Raji (cell line): ENCODE results near the gene HINFP.

Source experiments
- POLR2A ChIP-seq: IDR thresholded peaks from 2 replicates; pipeline ENCODE4 v1.6.1; 2011; ENCODE audit warnings: low read depth, low read length, control low read depth; ENCODE audit not compliant: insufficient read depth

Gene HINFP

DNA sequence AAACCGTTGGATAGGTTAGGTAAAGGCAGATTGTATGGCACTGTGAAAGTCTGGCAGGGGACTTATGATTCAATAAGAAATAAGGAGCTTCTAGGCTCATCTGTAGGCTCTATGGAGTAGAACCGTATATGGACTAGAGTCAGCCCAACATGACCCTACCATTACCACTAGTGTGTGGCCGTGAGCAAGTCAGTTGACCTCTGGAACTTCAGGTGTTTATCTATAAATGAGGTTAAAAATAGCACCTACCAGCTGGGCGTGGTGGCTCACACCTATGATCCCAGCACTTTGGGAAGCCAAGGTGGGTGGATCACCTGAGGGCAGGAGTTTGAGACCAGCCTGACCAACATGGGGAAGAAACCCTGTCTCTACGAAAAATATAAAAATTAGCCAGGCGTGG, 4.4 kb downstream of the HINFP start:
- TF ChIP-seq POLR2A: no peak

- 0 out of 2 replicates have a peak, but pooled peaks have one; percentile 24 for TF ChIP-seq POLR2A
These were observed 5.4 kb downstream of the HINFP start for GRCh38 chr11:119126675-119127268.

DNA sequence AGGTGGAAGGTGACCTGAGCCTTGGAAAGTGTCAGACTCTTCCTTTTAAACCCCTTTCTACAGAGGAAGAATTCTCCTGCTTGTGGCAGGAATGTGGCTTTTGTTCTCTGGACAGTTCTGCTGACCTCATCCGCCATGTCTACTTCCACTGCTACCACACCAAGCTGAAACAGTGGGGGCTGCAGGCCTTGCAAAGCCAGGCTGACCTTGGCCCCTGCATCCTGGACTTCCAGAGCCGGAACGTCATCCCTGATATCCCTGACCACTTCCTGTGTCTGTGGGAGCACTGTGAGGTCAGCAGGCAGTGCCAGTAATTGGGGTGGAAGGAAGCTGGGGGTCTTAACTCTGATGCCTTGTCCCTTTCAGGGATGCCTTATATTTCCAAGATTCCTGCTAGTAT, 9.3 kb downstream of the HINFP start:
- TF ChIP-seq POLR2A: no peak

DNA sequence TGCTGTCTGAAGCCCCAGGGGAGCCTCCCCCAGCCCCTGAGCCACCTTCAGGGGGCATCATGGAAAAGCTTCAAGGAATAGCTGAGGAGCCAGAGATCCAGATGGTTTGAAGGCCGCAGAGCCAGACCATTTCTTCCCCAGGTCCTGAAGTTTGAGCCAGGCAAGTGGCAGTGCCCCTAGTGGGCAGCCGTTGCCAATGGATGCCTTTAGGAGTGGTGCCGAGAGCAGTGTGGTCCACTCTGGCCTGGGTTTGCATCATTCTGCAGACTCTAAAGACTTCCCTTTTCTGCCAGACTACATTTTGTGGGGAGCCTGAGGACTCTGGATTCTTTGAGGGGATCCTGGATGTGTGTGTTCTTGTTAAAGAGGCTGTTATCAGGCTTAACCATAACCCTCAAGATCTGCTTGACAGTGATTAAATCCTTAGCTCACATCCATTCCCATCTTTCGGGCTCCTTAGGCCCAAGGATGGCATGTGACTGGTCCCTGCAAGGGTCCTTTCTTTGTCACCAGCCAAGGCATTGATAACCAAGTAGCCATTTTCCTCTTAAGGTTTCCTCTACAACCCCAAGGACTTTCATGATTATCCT, 13.1 kb downstream of the HINFP start:
- TF ChIP-seq POLR2A: no peak

DNA sequence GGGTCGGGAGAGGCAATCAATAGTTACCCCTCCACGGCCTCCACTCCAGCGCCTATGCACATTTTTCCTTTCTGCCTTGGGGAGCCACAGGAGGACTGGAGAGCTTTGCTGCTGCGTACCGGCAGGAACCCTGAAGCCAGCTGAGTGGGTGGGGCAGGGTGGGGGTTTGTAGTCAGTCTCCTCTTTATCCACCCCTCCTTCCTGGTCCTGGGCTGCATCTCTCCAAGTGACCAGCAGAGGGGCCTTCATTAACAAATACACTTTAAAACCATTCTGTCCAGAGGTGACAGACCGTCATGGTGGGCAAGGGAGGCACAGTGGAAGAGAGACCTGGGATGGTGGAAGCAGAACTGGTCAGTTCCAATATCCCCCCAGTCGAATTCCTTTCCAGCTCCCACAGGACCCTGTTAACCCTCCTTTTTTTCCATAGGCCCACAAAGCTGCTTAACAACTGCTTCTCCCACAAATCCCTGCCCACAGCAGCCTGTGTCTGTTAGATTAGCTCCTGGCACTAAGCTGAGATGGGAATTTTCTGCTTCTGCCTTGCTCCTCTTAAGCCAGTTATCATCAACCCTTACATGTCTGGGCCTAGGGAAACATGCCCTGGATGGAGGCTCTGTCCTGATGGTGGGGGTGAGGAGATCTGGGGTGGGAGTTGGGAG, 23.6 kb downstream of the HINFP start:
- TF ChIP-seq POLR2A: no peak

GRCh38 chr11:119145551-119145950, 24.2 kb downstream of the HINFP start:
- no peak for TF ChIP-seq POLR2A

DNA sequence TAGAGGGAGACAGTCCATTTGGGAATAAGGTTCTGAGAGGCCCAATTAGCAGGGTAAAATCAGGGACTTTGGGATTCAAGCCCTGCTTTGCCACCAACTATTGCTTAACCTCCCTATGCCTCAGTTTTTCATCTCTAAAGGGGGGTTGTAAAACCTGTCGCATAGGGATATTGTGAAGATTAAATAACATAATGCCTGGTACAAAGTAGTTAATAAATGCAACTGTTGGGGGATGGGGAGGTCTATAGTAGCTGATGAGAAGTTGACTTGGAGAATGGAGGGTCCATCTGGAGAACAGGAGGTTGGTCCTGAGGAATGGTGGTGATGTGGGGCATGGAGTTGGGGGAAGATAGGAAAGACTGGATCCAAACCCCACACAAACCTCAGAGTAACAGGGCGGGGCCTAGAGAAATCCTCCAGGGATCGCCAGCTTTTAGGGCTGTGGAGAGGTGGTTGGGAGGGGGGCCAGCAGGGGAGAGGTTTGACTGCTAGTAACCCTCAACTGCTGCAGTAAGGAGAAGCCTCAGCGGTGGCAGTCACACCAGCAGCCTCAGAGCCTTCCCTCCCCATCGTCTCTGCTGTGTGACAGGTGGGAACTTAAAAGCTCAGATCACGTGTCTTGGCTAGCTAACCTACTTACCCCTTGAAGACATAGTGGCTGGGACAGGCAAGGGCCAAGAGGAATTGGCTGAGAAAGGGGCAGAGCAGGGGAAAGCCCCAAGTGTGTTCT, 26.4 kb downstream of the HINFP start:
- TF ChIP-seq POLR2A: no peak

- no peak for TF ChIP-seq POLR2A
These were observed 27.3 kb downstream of the HINFP start for GRCh38 chr11:119148720-119149017.

GRCh38 chr11:119149018-119149785, 27.8 kb downstream of the HINFP start, which contains the start of gene ABCG4:
Gene ABCG4, plus strand, starts transcription at chr11:119149052. Its CDS starts 914 bp downstream, at chr11:119149966.
- no peak for TF ChIP-seq POLR2A

- TF ChIP-seq POLR2A: no peak
These were observed 28.5 kb downstream of the HINFP start for GRCh38 chr11:119149786-119150275.

DNA sequence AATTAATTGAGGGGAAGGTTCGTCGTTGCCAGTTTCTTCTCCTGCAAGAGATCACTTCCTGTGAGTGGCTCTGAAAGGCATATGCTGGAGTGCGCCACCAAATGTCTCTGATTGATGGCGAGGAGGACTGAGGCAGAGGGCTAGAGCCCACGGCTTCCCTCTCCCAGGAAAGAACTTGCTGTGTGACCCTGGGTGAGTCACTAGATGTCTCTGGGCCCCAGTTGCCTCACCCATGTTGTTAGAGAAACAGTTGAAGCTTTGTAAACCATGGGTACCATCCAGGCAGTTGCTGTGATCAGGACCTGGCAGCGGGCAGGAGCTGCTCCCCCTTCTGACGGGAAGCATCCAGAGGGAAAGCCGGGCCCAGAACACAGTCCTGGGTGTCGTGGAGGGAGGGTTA, 30.7 kb downstream of the HINFP start:
- TF ChIP-seq POLR2A: no peak

GRCh38 chr11:119152604-119153003, 31.2 kb downstream of the HINFP start:
- TF ChIP-seq POLR2A: no peak

- TF ChIP-seq POLR2A: no peak
These were observed 31.9 kb downstream of the HINFP start for GRCh38 chr11:119153049-119153818.

- no peak for TF ChIP-seq POLR2A
These were observed 32.8 kb downstream of the HINFP start for GRCh38 chr11:119154178-119154577.
